Germinal center (tissue), 1 donor: ENCODE results near the gene SPATA31D3.
"Not testable (repeated sequence)": the region's sequence is repeated elsewhere in the genome, so short reads cannot be mapped to it uniquely, and the experiment has no call there.

Source experiments
- DNase-seq: peaks from one replicate; pipeline ENCODE4 v3.0.0; 2012; ENCODE audit warnings: mixed read lengths, low spot score

The SPATA31D3 gene

DNA sequence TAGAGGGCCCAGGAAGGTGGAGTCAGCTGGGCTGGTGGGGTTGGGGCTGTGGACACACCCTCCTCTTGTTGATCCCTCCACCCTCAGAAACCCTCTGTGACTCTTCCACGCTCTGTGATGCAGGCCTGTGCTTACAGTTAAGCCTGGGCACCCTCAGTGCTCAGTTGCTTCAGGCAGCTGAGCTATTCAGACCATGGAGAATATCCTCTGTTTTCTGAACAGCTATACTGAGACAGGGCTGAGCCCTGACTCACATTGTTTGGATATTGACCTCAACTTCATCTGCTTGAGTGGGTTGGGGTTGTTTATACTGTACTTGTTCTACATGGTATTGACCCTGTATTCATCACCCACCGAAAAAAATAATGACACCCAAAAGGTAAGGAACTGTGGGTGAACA lies at the start of gene SPATA31D3:
TSS of gene SPATA31D3 (plus strand) at position 108 of the 400 bp plus-strand sequence. CDS start at position 194, 86 bp downstream.
- DNase-seq, result not testable (repeated sequence)

DNA sequence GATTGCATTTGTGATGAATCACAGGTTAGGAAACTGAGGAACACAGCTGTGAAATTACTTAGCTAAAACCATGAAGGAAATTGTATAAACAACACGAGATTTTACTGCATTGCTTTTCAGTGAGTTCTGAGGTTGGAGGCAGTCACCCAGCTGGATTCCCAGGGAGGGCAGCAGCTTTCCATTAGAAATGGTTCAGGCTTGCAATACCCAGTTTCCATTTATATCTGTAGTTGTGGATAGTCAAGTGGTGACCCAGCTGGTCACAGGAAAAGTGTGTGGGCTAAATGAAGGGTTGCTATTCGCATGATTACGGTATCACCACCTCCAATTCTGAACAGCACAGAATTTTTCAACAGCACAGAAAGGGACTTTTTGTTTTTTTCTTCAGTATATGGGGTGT lies 49.4 kb upstream of the SPATA31D3 start:
- DNase-seq, result no peak

DNA sequence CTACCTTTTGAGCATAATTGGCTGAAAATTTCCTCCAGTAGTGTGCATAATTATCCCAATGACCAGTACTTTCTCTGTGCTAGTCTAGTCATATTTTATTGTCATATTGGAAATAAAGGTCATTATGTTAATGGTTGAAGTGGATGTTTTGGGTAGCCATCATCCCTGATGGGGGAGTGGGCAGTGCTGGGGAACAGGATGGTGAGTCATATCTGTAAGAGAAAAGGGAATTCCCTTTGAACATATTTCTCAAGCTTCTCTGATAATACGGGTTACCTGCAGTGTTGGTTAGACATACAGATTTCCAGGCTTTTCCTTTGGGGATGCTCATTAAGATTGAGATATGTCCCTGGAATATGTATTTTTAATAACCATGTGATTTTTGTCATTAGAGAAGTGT lies 48.4 kb upstream of the SPATA31D3 start:
- DNase-seq, result no peak

DNA sequence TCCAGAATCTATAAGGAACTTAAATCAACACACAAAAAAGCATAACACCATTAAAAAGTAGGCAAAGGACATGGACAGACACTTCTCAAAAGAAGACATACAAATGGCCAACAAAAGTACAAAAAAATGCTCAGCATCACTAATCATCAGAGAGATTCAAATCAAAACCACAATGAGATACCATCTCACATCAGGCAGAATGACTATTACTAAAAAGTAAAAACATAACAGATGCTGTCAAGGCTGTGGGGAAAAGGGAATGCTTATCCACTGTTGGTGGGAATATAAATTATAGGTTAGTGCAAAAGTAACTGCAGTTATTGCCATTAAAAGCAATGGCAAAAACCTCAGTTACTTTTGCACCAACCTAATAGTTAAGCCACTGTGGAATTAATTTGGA lies 47.2 kb upstream of the SPATA31D3 start:
- no peak for DNase-seq

- DNase-seq, result no peak
Observed at GRCh38 chr9:81898851-81899250, 44.4 kb upstream of the SPATA31D3 start.

DNA sequence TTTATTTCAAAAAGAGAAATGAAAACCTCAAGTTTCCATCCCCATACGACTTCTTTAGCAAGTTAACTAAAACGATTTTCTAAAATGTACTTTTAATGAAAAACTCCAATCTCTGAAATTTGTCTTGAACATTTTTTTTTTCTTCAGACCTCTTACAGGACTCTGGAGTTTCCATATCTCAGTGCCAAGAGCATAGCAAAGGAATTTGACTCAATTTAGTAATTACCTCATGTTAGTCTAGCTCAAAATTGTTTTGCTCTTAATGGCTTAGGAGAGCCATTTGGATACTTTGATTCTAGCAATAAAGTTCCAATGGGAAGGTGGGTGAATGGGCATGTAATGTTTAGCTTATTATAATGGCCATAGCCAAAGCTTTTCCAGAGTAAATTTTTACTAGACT lies 41.1 kb upstream of the SPATA31D3 start:
- no peak for DNase-seq

DNA sequence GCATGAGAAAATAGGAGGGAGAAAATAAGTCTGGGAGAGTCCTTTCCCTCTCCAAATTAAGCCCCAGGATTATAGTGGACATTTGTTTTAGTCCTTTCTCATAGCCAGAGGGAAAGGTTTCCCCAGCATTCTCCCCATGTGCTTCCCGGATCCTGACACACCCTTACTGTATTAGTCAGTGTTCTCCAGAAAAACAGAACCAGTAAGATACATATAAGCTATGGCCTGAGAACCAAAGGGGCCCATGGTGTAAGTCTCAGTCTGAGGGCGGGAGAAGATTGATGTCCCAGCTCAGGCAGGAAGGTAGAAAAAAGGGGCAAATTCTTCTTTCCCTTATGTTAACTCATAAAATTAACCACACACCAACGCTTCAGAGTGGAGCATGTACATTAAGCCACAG lies 40.7 kb upstream of the SPATA31D3 start:
- DNase-seq, result no peak

GRCh38 chr9:81906671-81907070 lies 36.6 kb upstream of the SPATA31D3 start:
- DNase-seq, result no peak

GRCh38 chr9:81912135-81912534 lies 31.2 kb upstream of the SPATA31D3 start:
- no peak for DNase-seq

DNA sequence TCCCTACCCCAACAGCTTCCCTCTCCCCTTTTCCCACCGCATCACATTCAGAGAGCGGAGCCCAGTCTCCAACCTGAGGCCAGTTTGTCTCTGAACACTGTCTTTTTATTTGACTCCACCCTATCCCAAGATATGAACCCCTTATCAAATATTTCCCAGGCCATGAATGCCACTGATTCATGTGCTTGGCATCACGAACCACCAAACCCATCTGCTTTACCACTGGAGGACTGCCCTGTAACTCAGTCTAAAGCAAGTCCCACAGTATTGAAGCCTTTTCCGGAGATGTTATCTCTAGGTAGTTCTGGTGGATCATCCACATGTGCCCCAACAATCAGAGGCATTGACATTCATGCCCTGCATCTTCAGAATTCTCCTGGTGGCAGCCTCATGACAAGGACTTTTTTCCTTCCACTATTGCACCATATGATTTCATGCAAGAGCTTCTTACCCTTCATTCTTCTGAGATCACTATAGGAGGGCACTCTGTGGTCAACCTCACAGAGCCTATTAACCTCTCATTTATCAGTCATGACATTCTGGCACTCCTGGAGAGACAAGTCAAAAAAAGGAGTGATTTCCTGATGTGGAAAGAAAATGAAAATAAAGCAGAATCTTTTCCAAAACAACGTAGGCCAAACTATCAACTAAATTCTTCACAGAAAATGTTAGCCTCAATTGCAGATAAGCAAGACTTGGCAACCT lies 27.3 kb upstream of the SPATA31D3 start:
- no peak for DNase-seq

GRCh38 chr9:81918507-81918906 lies 24.8 kb upstream of the SPATA31D3 start:
- DNase-seq, result not testable (repeated sequence)

GRCh38 chr9:81928305-81928704 lies 15.0 kb upstream of the SPATA31D3 start, which contains the start of gene SPATA31D4:
Gene SPATA31D4 (plus strand): TSS chr9:81928428. CDS start chr9:81928514, 86 bp downstream.
- not testable (repeated sequence) for DNase-seq

DNA sequence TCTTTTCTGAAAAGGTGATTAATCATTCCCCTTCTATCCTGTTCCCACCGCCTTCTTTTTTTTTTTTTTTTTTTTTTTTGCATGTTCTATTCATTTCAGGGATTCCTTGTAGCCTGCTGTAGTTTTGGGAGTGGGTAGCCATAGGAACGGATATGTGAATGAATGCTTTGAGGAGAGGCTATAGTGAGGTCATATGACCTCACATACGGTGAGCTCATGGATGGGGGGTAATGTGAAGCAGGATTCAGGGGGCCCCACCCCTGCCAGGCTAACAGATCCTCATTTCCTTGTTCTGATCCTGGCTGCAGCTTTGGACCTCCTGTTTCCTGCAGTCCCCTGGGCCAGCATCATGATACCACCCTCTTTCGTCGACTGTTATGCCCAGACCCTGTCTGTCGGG lies 13.2 kb upstream of the SPATA31D3 start:
- not testable (repeated sequence) for DNase-seq

GRCh38 chr9:81933547-81933946 lies 9.8 kb upstream of the SPATA31D3 start:
- DNase-seq, result not testable (repeated sequence)

GRCh38 chr9:81948650-81949049 lies 5.3 kb downstream of the SPATA31D3 start:
- not testable (repeated sequence) for DNase-seq

DNA sequence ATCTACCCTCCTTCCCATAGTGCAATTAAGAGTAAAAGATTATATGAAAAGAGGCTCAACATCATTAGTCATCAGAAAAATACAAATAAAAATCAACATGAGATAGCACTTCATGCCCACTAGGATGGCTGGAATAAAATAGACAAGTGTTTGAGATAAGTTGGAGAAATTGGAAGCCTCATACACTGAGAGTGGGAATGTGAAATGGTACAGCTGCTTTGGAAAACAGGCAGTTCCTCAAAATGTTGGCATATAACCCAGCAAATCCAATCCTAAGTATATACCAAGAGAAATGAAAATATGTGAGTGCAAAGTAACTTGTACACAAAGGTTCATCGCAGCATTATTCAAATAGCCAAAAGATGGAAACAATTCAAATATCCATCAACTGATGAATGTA lies 9.8 kb downstream of the SPATA31D3 start:
- no peak for DNase-seq

- no peak for DNase-seq
Observed at GRCh38 chr9:81955625-81956024, 12.3 kb downstream of the SPATA31D3 start.

GRCh38 chr9:81964218-81965171 lies 21.2 kb downstream of the SPATA31D3 start:
- no peak for DNase-seq

- DNase-seq, result no peak
Observed at GRCh38 chr9:81968026-81968425, 24.7 kb downstream of the SPATA31D3 start.

- no peak for DNase-seq
Observed at GRCh38 chr9:81969971-81970370, 26.7 kb downstream of the SPATA31D3 start.

DNA sequence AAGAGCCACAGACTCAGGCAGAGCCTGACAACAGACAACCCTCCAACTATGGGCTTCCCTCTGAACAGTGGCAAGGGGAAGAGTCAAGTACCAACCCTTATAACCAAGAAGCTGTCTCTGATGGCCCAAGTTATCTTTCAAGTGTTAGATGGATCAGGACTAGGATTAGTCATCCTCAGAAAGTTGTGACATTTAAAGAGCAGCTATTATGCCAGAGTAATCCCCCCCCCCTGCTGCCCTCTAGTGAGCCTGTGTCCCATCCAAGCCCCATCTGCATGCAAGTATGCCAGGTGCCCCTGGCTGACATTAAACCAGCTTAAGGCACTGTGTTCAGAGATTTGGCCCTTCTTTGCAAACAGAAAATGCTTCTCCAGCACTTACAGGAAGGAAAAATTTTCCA lies 28.4 kb downstream of the SPATA31D3 start:
- no peak for DNase-seq

DNA sequence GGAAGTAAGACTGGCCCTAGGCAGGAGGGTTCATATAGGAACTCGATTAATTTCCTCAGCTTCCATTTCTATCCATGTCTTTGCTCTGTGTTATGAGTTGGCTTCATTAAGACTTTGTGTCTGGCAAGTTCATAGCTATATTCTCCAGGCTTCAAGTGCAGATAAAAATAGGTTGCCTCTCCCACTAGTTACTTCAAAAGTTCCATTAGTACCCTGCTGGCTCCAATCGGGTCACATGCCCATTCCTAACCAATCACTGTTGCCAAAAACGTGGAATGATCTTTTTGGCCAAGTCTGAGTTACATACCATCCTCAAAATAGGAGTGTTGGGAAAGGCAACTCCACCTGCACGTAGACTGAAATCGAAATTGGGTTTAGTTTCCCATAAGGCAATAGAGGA lies 31.5 kb downstream of the SPATA31D3 start:
- DNase-seq, result no peak

DNA sequence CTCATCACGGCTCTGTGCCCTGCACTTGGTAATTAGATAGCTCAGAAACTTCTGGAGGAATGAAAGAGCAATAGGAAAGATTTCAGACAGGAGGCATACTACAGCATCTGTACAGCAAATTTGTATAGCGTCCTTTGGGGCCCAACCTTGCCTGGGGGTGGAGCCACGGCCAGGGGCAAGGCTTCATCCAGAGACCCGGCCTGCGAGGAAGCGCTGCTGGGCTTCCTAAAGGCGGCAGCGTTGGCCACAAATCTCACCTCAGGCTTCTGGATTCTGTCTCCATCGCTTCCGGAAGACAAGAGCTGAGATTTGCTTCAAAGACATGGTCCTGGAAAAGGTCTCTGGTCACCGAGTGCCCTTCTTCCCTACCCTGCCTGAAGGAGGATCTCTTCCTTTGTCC lies 33.1 kb downstream of the SPATA31D3 start:
- no peak for DNase-seq
